Effector memory CD8-positive, alpha-beta T cell (primary cell): ENCODE measurements around the gene RPL37A.

Source experiments
- ATAC-seq: fragments of 150-1000 bp; cut with Tn5 transposase; replicated peaks from 2 replicates; pipeline ENCODE4 v1.10.0; 2021; ENCODE audit warnings: mild to moderate bottlenecking, moderate library complexity
- DNase-seq, 3 experiments: peaks; one replicate each; pipeline ENCODE4 v3.0.0; 2021
- H3K27ac Mint-ChIP-seq, 2 donors: one replicate each; pipeline ENCODE4 v1.8.0; 2022; ENCODE audit warnings: mild to moderate bottlenecking in 2 of 2, mixed read lengths in 2 of 2, moderate library complexity in 2 of 2
- H3K27me3 Mint-ChIP-seq, 2 donors: one replicate each; pipeline ENCODE4 v1.8.0; 2022; ENCODE audit warnings: mixed read lengths in 2 of 2
- H3K36me3 Mint-ChIP-seq: one replicate; pipeline ENCODE4 v1.8.0; 2022; ENCODE audit warnings: mild to moderate bottlenecking, moderate library complexity, mixed read lengths; ENCODE audit not compliant: insufficient read depth
- H3K4me1 Mint-ChIP-seq, 2 donors: one replicate each; pipeline ENCODE4 v1.8.0; 2022; ENCODE audit warnings: low read depth in 2 of 2, mixed read lengths in 2 of 2
- H3K4me3 Mint-ChIP-seq, 2 donors: one replicate each; pipeline ENCODE4 v1.8.0; 2022; ENCODE audit warnings: mild to moderate bottlenecking in 2 of 2, mixed read lengths in 2 of 2, moderate library complexity in 2 of 2
- H3K9me3 Mint-ChIP-seq, 2 donors: one replicate each; pipeline ENCODE4 v1.8.0; 2022; ENCODE audit warnings: mixed read lengths in 2 of 2

Gene RPL37A

DNA sequence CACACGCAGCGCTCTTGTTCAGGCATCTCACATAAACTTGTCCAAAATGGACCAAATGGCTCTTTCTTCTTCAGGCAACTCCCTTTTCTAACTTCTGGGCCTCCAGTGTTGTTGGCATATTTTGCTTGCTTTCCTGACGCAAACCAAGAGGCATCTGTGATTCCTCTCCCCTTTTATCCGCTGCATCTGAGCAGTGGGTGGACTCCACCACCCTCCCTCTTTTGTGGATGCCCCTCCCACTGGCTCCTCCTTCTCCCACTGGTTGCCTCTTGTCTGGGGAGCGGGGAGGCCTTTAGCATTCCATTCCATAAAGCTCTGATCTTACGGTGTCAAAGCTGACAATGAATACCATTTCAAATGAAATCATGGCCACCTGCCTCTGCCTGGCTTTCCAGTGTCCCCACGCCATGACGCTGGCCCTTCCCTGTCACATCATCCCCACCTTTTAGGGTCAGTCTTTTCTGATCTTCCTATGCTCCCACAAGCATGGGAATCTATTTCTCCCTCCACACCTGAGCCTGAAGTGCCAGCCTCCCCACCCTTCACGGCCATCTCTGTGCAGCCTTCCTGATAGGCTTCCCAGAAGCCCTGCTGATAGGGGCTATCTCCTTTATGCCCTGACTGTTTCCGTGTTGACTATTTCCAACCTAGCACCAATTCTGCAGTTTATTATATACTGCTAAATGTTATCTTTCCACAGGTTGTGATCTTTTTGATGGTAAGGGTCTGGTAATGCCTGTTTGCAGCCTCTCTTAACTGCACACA is 51.5 kb downstream of the RPL37A start:
- Mint-ChIP-seq H3K27ac (no peak overlapping the region), H3K9me3 (no peaks in the 10 kb centered on the region), H3K4me1 (peaks cover 19% of the 10 kb centered on the region in 2 donors), H3K4me3 (no peak overlapping the region), H3K27me3 (peaks cover 4 to 14% of the 10 kb centered on the region in 2 donors), H3K36me3 (peaks cover under 1% of the 10 kb centered on the region)
- ATAC-seq (no peak), DNase-seq (no peak)

GRCh38 chr2:216551234-216552068 is 52.8 kb downstream of the RPL37A start:
- Mint-ChIP-seq H3K27me3 (peaks cover 0 to 11% of the 10 kb centered on the region in 2 donors), H3K4me3 (no peak overlapping the region), H3K9me3 (no peaks in the 10 kb centered on the region), H3K27ac (no peak overlapping the region), H3K4me1 (peaks cover 18 to 25% of the 10 kb centered on the region in 2 donors), H3K36me3 (peaks cover 2% of the 10 kb centered on the region)
- ATAC-seq, result no peak
- DNase-seq, result no peak

- no peak for DNase-seq
- H3K36me3 Mint-ChIP-seq, result peaks cover 2% of the 10 kb centered on the region
- ATAC-seq, result no peak
- peaks cover 0 to 11% of the 10 kb centered on the region in 2 donors for H3K27me3 Mint-ChIP-seq
- no peak overlapping the region for H3K4me3 Mint-ChIP-seq
- H3K4me1 Mint-ChIP-seq, result peaks cover 18 to 27% of the 10 kb centered on the region in 2 donors
- H3K9me3 Mint-ChIP-seq, result no peaks in the 10 kb centered on the region
- no peak overlapping the region for H3K27ac Mint-ChIP-seq
Observed at GRCh38 chr2:216553093-216553478, 54.4 kb downstream of the RPL37A start.
